GM23338 (cell line): Measurements from ENCODE around the gene MYH2. TPM values are rescaled to one million over a fixed set of nuclear protein-coding genes. Genes with fewer than 3 reads are reported as not detected.

Experiments used
- ATAC-seq: fragments of 200-7000 bp; cut with Tn5 transposase; 3 replicates; pipeline ENCODE4 v1.9.1; 2020
- DNase-seq: peaks from one replicate; pipeline ENCODE4 v3.0.0-alpha.2; 2015; ENCODE audit warnings: low spot score
- H2AFZ ChIP-seq: fragments of 200-600 bp; sonication (generic); 2 replicates; pipeline ENCODE4 v1.8.0; 2016; ENCODE audit warnings: antibody characterized with exemption, mild to moderate bottlenecking, moderate library complexity
- H3F3A ChIP-seq: fragments of 200-600 bp; sonication (generic); replicated peaks from 2 replicates; pipeline ENCODE4 v1.8.0; 2017; ENCODE audit warnings: antibody characterized with exemption, mixed run types, low read depth
- H3K27ac ChIP-seq: fragments of 200-600 bp; sonication (generic); 2 replicates; pipeline ENCODE4 v1.6.1; 2016; ENCODE audit warnings: low read depth
- H3K27me3 ChIP-seq: fragments of 200-600 bp; sonication (generic); 2 replicates; pipeline ENCODE4 v1.8.0; 2016; ENCODE audit warnings: mild to moderate bottlenecking, mixed run types, moderate library complexity; ENCODE audit not compliant: insufficient read depth
- H3K36me3 ChIP-seq: fragments of 200-600 bp; sonication (generic); 2 replicates; pipeline ENCODE4 v1.8.0; 2016; ENCODE audit warnings: mild to moderate bottlenecking; ENCODE audit not compliant: insufficient read depth
- H3K4me1 ChIP-seq: fragments of 200-600 bp; sonication (generic); 2 replicates; pipeline ENCODE4 v1.8.0; 2016; ENCODE audit warnings: mild to moderate bottlenecking, moderate library complexity; ENCODE audit not compliant: insufficient read depth
- H3K4me2 ChIP-seq: fragments of 200-600 bp; sonication (generic); 2 replicates; pipeline ENCODE4 v1.7.1; 2017; ENCODE audit warnings: mixed run types
- H3K4me3 ChIP-seq: fragments of 200-600 bp; sonication (generic); 2 replicates; pipeline ENCODE4 v1.6.1; 2016; ENCODE audit warnings: mixed run types
- H3K79me2 ChIP-seq: fragments of 200-600 bp; sonication (generic); replicated peaks from 2 replicates; pipeline ENCODE4 v1.8.0; 2017; ENCODE audit warnings: mild to moderate bottlenecking; ENCODE audit not compliant: insufficient read depth
- H3K9me2 ChIP-seq: fragments of 200-600 bp; sonication (generic); 2 replicates; pipeline ENCODE4 v1.8.0; 2017; ENCODE audit not compliant: insufficient read depth
- H4K20me1 ChIP-seq: fragments of 200-600 bp; sonication (generic); replicated peaks from 2 replicates; pipeline ENCODE4 v1.8.0; 2017; ENCODE audit warnings: mild to moderate bottlenecking; ENCODE audit not compliant: insufficient read depth
- H3K27ac Mint-ChIP-seq: 2 replicates; pipeline ENCODE4 v1.8.0; 2020; ENCODE audit warnings: inconsistent platforms, mild to moderate bottlenecking, moderate library complexity, mixed read lengths
- H3K27me3 Mint-ChIP-seq: 3 replicates; pipeline ENCODE4 v1.8.0; 2022; ENCODE audit warnings: low read depth, mild to moderate bottlenecking, moderate library complexity, mixed read lengths, inconsistent platforms; ENCODE audit not compliant: insufficient read depth, poor library complexity
- H3K36me3 Mint-ChIP-seq: 3 replicates; pipeline ENCODE4 v1.8.0; 2021; ENCODE audit warnings: low read depth, mild to moderate bottlenecking, inconsistent platforms, moderate library complexity, mixed read lengths
- H3K4me1 Mint-ChIP-seq: 3 replicates; pipeline ENCODE4 v1.8.0; 2020; ENCODE audit warnings: mild to moderate bottlenecking, inconsistent platforms, mixed read lengths
- H3K4me3 Mint-ChIP-seq: 3 replicates; pipeline ENCODE4 v1.8.0; 2021; ENCODE audit warnings: moderate library complexity, mild to moderate bottlenecking, inconsistent platforms, mixed read lengths
- H3K9me3 Mint-ChIP-seq: 3 replicates; pipeline ENCODE4 v1.8.0; 2020; ENCODE audit warnings: moderate library complexity, mild to moderate bottlenecking, inconsistent platforms, mixed read lengths
- CREB1 ChIP-seq: fragments of 250-450 bp; sonication (Bioruptor Pico); IDR thresholded peaks from 2 replicates; pipeline ENCODE4 v1.5.0; 2020; ENCODE audit warnings: low read depth, mild to moderate bottlenecking, moderate library complexity
- EZH2 ChIP-seq: fragments of 200-600 bp; sonication (generic); IDR thresholded peaks from one replicate; pipeline ENCODE4 v1.8.0; 2017; ENCODE audit warnings: antibody characterized with exemption, mild to moderate bottlenecking, low read depth; ENCODE audit not compliant: unreplicated experiment
- EZH2phosphoT487 ChIP-seq: fragments of 200-600 bp; sonication (generic); IDR thresholded peaks from one replicate; pipeline ENCODE4 v1.8.1; 2018; ENCODE audit warnings: antibody characterized with exemption; ENCODE audit not compliant: unreplicated experiment
- NANOG ChIP-seq: IDR thresholded peaks from 2 replicates; pipeline ENCODE4 v1.6.1; 2016; ENCODE audit warnings: antibody characterized with exemption, borderline replicate concordance
- POLR2AphosphoS5 ChIP-seq: IDR thresholded peaks from 2 replicates; pipeline ENCODE4 v1.6.1; 2016; ENCODE audit warnings: antibody characterized with exemption, low read depth
- REST ChIP-seq: IDR thresholded peaks from one replicate; pipeline ENCODE4 v1.6.1; 2018; ENCODE audit warnings: antibody characterized with exemption; ENCODE audit not compliant: unreplicated experiment
- STAT1 ChIP-seq: IDR thresholded peaks from one replicate; pipeline ENCODE4 v1.6.1; 2016; ENCODE audit warnings: antibody characterized with exemption; ENCODE audit not compliant: unreplicated experiment
- ZNF114 ChIP-seq: fragments of 250-450 bp; sonication (Bioruptor Pico); IDR thresholded peaks from 2 replicates; pipeline ENCODE4 v1.5.0; 2020; ENCODE audit warnings: mild to moderate bottlenecking, moderate library complexity
- ZNF331 ChIP-seq: fragments of 250-450 bp; sonication (Bioruptor Pico); IDR thresholded peaks from 2 replicates; pipeline ENCODE4 v1.5.0; 2020; ENCODE audit warnings: low read depth, mild to moderate bottlenecking, moderate library complexity
- ZNF462 ChIP-seq: fragments of 250-450 bp; sonication (Bioruptor Pico); IDR thresholded peaks from 2 replicates; pipeline ENCODE4 v1.5.0; 2020; ENCODE audit warnings: mild to moderate bottlenecking, moderate library complexity
- long read RNA-seq: library from polyadenylated mRNA; unstranded; transcript quantifications from one replicate; pipeline ENCODE4 v2.0.0, GENCODE V29; 2020; ENCODE audit not compliant: unreplicated experiment
- polyA plus RNA-seq: library from polyadenylated mRNA; unstranded; fragments of >200 nt; fragmentation: Nextera tagmentation; extraction: Ambion mirVana; gene quantifications from 2 replicates; pipeline ENCODE4 v1.2.1, GENCODE V29; 2016
- total RNA-seq: library from RNA; depleted of rRNA; stranded (reverse); fragments of >200 nt; shearing (Covaris generic); gene quantifications from 2 replicates; pipeline ENCODE4 v1.2.3, GENCODE V29; 2014; rRNA removed

MYH2 gene
- 17.9 and 27.7 TPM in 2 replicates for total RNA-seq
- 6.6 and 7.5 TPM in 2 replicates for polyA plus RNA-seq
- long read RNA-seq, partial matches to known transcripts, result 3 of 3 reads
- long read RNA-seq, other reads (novel, unspliced or antisense), result 0 of 3 reads

DNA sequence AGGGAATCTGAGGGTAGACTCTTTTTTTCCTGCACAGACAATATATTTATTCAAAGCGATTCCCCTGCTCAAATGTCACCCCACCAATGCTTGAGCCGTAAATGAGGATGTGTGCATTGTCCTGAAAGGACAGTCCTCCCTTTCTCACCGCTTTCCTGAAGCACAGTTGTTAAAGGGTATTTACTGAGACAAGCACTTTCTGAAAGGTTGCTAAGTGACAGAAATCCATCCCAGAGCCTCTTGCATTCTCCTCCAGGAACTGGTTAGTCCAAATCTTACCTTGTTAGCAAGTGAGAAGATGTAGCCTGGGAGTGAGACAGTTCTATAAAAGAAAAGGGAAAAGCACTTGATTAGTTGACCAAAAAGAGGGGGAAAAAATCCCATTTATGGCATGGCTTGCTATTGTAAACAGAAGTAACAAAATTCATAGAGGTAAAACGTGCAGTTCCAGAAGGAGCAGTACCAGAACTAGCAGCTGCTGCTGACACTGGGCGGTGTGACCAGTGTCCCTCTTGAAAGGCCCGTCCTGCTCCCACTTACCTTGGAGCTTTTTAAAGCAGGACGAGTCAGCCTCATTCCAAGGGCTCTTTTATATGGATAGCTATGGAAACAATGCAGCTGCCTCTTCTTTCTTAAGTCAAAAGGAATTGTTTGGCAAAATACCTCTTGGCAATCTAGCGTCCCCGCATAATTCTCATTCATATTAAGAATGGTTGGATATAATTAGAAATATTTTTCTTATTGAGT, at the start of gene MYH2:
TSS of gene MYH2 (minus strand) at position 563 of the 747 bp plus-strand sequence. CDS start 1,738 bp downstream, outside the sequence.
- Mint-ChIP-seq H3K36me3 (no peaks in the 10 kb centered on the region; the same call in 1 of the 3 replicates), H3K4me3 (peak within 1 kb of the TSS; percentile 54)

GRCh38 chr17:10598621-10599020, 49.2 kb upstream of the MYH2 start:
- Histone ChIP-seq H3K79me2 (no peaks in the 10 kb centered on the region), H3K4me1 (no peaks in the 10 kb centered on the region), H3K27ac (no peak overlapping the region), H4K20me1 (no peaks in the 10 kb centered on the region), H3K4me2 (no peak overlapping the region), H3K9me2 (peaks cover 10% of the 10 kb centered on the region), H3K27me3 (no peaks in the 10 kb centered on the region), H3K4me3 (no peak overlapping the region), H2AFZ (peak overlapping the region; percentile 78), H3K36me3 (no peaks in the 10 kb centered on the region), H3F3A (no peaks in the 10 kb centered on the region)
- DNase-seq, result no peak
- Mint-ChIP-seq H3K9me3 (no peaks in the 10 kb centered on the region; the same call in 2 of the 3 replicates), H3K4me1 (peaks cover 4% of the 10 kb centered on the region; the same call in 1 of the 3 replicates), H3K27me3 (no peaks in the 10 kb centered on the region), H3K4me3 (no peak overlapping the region), H3K27ac (no peak overlapping the region), H3K36me3 (no peaks in the 10 kb centered on the region)
- no peak for ATAC-seq
- TF ChIP-seq ZNF462, result no peak

More for the DNA sequence above, at the start of gene MYH2:
- H3K27ac Mint-ChIP-seq, result peak within 1 kb of the TSS; percentile 90
- H3K27me3 Mint-ChIP-seq, result no peaks in the 10 kb centered on the region
- H3K4me3 ChIP-seq, result peak within 1 kb of the TSS; percentile 31
- H3K4me2 ChIP-seq, result peak within 1 kb of the TSS; percentile 42
- no peaks in the 10 kb centered on the region for H4K20me1 ChIP-seq
- H3K9me3 Mint-ChIP-seq, result no peaks in the 10 kb centered on the region
- H3F3A ChIP-seq, result no peaks in the 10 kb centered on the region
- TF ChIP-seq ZNF114 (CRISPR knock-in tag) (no peak), NANOG (peak; percentile 22; the same call in 1 of the 2 replicates), EZH2phosphoT487 (no peak), CREB1 (CRISPR knock-in tag) (no peak), STAT1 (no peak), EZH2 (no peak), ZNF331 (CRISPR knock-in tag) (no peak), REST (no peak), POLR2AphosphoS5 (0 out of 2 replicates have a peak, but pooled peaks have one; percentile 24)
- peaks cover 32% of the 10 kb centered on the region for H3K4me1 ChIP-seq
- H3K4me1 Mint-ChIP-seq, result peaks cover 54% of the 10 kb centered on the region
- DNase-seq (peak; percentile 86), ATAC-seq (peak; percentile 96)
- H3K36me3 ChIP-seq, result no peaks in the 10 kb centered on the region
- H3K27ac ChIP-seq, result peak within 1 kb of the TSS; percentile 87
- no peaks in the 10 kb centered on the region for H3K27me3 ChIP-seq
- H2AFZ ChIP-seq, result no peak within 1 kb of the TSS
- H3K9me2 ChIP-seq, result no peaks in the 10 kb centered on the region
- no peaks in the 10 kb centered on the region for H3K79me2 ChIP-seq
